ENCODE data around the gene ZNF415.
"Not testable (repeated sequence)": the region's sequence is repeated elsewhere in the genome, so short reads cannot be mapped to it uniquely, and the experiment has no call there.

Gene ZNF415

DNA sequence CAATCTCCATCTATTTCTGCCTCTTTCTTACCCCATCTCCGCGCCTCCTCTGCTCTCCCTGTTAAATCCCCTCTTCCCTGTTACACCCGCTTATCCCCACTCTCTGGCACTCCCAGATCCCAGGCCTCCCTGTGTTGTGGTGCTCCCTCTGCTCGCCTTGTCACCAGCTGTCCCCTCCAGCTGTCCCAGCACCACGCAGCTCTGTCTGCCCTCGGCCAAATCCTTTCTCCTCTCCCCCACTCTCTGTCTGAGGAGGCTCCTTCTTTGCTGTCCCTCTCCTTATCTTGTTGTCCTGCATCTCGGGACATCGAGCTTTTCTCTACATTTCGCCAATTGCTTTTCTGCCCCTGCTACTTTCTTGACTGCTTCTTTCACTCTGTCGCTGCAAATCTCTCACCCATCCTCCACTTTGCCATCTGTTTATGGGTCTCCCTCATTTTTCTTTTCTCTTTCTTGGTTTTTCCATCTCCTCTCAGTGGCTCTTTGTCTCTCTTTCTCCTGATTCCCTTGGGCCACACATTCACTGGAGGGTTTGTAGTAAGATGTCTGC is 30.4 kb downstream of the ZNF415 start:
- DNase-seq = no peak

DNA sequence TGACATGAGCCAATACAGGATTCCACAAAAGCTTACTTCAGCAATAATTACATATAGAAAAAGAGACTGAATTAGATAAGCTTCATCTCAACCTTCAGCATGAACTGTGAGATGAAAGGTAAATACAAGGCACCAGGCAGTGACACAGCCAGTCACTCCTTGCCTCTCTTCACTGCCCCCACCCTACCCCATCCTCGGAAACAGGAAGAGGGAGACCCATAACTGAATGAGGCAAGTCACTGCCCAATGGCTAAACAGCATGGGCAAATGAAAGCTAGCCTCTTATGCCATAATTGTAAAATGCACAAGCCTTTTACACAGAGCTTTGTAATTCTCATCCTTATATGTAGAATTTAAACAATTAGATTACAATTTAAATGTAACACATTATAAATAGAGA is 31.2 kb downstream of the ZNF415 start:
- no peak for DNase-seq

DNA sequence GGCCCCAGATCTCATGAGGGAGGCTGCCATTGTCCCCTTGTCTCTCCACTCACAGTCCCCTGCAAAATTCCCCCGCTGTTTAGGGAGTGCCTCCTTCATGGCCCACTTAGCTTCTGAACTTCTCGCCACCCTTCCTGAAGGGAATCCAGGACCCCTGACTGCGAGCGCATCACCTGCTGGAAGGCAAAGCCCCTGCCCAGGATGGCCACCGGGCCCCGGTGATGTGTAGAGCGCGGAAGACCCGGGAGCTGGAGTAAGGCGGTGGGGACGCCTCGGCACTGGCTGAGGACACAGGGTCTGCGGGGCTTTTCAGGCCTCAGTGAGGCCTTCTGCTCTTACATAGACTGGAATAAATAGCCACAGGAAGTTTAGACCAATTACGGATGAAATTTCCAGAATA is 34.1 kb downstream of the ZNF415 start:
- DNase-seq = not testable (repeated sequence)

DNA sequence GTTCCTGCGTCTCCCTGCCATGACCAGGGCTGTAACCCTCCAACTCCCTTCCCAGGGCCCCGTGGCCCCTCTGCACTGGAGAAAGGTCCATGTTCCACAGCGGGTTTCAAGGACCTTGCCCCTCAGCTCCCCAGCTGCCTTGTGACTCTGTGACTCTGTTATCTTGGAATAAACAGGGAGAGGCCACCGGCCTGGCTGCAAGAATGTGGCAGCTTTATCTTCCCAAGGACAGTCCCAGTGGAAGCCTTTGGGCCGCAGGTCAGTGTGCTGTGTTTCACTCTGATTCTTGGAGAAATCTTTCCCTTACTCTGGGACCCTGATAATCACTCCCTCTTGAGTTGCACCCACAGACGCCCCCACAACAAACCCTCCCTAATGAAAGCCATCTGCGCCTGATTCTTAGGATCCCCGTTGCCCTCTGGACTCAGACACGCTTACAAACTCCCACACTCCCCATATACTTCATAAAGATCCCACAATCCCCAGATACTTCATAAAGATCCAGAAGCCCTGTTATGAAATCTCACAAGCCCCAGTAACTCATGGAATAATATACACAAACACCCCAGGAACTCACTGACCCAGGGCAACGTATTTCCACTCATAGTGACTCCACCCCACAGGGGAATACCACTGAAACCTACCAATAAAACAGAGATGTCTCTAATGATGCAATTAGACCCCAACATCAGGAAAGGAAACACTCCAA is 35.6 kb downstream of the ZNF415 start:
- DNase-seq = not testable (repeated sequence)

DNA sequence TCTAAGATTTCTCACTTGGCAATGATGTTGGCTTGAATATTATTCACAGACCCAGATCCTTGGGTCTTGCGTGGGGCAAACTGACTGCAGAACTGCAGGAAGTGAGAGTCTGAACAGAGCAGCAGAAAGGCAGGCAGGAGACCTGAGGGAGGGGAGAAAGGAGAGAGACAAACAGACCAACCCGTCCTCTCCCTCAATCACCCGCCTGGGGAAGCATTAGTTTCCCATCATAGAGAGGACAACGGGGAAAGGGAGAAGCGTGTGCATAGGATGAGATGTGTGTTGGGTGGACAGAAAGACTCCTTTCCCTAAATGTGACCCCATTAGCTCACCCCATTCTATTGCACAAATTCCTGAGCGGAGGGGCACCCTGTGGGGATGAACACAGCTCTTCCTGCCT is 36.1 kb downstream of the ZNF415 start:
- DNase-seq = not testable (repeated sequence)

DNA sequence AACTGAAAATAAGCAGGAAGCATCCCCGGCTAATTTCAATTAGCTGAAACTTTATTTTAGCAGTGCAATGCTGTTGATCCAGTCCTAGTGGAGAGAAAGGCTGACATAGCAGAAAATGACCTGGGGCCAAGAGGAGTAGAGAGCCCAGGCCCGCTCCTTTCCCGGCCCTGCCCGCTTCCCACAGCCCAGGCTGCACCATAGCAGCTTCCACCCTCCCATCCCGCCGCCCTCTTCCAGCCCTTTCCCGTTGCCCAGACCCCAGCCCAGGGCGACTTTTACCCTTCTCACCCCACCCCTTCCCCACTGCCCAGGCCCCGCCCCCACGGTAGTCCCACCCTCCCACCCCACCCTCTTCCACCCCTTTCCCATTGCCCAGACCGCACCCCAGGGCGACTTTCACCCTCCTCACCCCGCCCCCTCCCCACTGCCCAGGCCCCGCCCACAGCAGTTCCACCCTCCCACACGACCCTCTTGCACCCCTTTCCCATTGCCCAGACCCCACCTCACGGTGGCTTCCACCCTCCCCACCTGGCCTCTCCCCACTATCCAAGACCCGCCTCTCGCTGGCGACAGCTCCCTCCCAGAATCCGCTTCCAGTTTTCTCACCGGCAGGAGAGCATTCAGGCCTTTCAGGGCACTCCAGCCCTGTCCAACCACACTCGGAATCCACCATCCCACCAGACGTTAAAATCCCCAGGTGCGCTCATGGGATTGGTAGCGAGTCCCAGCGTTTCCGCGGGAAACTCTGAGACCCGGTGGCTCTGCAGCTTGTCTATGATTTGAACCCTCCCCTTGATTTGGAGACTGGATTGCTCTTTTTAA is 37.7 kb downstream of the ZNF415 start:
- DNase-seq = no peak

DNA sequence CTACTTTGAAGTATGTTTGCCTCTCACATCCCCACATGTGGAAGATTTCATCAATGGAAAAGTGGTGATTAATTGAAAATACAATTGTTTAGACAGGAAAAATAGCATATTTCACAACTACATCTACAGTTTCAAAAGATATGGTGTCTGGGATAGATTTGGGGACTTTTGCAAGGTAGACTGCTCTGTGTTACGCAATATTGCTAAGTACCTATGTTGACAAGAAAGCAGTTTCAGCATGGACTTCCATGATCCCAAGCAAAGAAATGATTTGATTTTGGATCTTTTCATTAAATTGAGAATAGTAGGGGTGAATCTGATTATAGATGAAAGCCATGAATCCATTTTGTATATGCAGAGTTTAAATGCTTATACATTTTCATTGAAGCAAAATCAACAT is 40.0 kb downstream of the ZNF415 start:
- DNase-seq = no peak

DNA sequence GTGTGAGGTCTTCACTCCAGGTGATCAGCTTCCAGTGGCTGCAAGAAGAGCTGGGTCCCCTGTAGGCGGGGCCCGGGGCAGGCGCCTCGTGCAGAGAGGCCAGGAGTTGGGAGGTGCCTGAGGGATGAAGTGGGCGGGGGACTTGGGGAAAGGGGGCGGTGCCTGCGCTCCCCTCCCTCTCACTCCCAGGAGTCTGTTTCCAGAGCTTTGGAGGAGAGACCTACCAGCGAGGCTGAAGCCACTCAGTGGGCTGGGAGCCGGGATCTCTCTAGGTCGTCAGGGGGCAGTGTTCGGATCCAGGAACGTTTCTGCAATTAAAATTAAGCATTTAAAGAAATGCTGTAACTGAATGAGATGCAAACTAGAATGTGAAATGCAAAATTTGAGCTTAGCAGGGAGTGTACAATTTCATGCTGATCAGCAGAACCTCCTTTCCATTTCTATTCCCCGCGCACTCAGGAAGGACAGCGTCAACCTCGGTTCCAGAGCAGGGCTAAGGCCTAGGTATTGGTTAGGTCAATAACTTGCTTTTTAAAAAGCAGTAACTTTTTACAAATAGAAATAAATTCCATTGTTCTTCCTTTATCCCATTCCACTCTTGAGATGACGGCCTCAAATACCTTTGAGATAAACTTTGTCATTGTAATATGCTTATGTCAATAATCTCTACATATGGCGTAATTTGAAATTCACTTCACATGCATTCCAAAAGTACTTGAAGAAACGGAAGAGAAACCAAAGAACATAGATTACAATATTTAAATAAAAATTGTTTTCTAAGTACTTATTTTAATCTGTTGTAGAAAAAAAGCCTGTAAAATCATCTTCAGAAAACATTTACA is 41.1 kb downstream of the ZNF415 start:
- no peak for DNase-seq

DNA sequence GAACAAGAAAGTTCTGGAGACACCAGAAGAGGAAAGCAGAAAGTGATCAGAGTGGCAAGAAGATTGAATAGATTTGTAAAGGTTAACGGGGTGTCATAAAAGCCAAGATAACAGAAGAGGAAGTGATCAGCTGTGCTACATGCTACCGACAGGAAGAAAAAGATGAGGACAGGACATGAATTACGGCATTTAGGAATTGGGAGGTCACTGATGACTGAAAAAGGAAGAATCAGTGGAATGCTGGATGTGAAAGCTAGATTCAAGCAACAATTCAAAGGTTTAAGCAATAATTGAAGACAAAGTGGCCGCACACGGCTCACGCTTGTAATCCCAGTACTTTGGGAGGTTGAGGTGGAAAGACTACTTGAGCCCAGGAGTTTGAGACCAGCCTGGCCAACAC is 44.6 kb downstream of the ZNF415 start:
- no peak for DNase-seq

DNA sequence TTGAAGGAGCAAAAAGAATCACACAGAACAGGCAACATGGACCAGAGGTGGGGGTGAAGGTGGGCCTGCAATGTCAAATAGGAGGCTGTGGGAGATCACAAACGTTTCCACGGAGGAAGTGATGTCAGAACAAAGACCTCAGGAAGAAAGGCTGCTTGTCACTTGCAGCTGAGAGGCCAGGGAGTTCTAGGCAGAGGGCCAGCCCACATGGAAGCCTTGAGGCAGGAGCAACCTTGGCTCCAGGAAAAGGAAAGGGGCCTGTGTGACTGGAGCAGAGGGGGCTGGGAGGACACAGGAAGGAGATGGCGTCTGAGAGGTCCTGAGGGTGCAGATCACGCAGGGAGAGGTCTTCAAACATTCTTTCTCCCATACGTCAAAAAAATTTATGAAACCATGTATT is 45.8 kb downstream of the ZNF415 start:
- no peak for DNase-seq

DNA sequence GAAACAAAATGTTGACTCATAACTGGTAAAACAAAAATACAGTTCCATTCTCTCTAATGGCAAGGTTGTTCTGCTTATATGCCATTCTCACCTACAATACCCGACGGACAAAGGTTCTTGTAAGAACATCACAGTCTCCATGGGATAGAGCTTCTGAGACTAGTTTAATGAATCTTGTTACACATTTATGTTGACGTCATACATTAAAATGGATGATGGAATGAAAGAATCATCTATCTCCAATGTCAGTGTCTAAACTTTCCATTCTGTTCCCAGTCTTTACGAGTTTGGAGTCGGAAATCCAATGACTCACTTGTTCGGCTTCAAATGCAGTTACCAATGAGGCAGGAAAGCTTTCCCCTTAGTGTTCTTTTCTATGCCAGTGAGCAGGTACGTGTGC is 47.2 kb downstream of the ZNF415 start:
- no peak for DNase-seq

DNA sequence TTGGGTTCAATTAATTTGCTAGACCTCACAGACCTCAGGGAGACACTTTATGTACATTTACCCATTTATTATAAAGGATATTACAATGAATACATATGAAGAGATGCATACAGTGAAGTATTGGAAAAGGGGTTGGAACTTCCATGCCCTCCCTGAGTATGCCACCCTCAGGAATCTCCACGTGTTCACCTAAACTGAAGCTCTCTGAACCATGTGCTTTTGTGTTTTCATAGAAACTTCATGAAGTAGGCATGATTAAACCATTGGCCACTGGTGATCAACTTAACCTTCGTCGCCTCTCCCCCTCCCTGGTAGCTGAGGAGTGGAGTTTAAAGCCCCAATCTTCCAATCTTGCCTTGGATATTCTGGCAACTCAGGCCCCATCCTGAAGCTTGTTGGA is 49.8 kb downstream of the ZNF415 start:
- no peak for DNase-seq

DNA sequence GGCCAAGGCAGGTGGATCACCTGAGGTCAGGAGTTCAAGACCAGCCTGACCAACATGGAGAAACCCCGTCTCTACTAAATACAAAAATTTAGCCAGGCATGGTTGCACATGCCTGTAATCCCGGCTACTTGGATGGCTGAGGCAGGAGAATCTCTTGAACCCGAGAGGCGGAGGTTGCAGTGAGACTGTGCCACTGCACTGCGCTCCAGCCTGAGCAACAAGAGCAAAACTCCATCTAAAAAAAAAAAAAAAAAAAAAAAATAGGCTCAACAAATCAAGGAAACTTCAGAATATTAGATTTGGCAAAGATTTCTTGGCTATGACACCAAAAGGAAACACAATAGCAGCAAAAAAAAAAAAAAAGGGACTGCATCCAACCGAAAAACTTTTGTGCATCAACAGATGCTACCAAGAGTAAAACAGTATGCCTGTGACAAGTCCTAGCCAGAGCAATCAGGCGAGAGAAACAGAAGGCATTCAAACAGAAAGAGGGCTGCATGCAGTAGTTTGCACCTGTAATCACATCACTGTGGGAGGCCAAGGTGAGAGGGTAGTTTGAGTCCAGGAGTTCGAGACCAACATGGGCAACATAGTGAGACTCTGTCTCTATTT is 53.3 kb downstream of the ZNF415 start:
- DNase-seq = no peak

DNA sequence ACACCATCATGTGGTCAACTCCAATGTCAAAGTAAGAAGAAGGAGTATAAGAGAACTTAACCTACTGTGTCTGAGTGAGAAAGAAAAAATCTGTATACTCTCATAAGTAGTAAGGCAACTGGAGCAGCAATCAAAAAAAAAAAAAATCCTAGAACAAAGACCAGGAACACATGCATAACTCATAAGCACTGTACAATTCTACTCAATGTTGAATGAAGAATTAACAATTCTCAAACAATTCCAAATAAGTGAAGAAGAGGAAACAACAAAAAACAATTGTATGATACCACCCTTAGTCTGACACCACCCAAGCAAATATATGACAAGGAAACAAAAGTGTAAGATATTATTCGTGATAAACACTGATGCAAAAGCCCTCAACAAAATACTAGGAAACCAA is 54.0 kb downstream of the ZNF415 start:
- no peak for DNase-seq

DNA sequence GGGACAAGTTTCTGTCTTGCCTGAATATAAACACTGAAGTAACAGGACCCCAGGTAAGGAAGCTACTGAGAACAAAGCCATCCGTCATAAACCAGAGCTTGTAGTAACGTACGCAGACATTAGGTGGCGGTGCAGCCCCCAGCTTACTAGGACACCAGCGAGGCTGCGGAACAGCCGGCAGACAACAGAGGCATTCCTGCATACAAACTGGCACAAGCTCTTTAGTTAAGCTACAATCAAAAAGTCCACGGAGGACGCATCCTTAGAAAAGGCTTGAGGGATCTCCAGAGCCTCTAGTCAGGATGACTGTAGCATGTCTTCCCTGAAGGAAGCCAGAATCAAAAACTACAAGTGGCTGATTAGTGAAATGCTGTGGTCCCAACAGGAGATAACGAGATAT is 55.7 kb downstream of the ZNF415 start:
- DNase-seq = no peak

DNA sequence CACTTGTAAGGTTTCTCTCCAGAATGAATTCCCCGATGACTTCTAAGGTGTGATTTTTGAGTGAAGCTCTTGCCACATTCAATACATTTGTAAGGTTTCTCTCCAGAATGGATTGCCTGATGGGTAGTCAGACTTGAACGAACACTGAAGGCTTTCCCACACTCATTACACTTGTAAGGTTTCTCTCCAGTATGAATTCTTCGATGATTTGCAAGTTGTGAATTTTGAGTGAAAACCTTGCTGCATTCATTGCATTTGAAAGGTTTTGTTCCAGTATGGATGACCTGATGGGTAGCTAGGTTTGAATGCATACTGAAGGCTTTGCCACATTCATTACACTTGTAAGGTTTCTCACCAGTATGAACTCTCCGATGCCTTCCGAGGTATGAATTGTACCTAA is 63.9 kb downstream of the ZNF415 start:
- no peak for DNase-seq

DNA sequence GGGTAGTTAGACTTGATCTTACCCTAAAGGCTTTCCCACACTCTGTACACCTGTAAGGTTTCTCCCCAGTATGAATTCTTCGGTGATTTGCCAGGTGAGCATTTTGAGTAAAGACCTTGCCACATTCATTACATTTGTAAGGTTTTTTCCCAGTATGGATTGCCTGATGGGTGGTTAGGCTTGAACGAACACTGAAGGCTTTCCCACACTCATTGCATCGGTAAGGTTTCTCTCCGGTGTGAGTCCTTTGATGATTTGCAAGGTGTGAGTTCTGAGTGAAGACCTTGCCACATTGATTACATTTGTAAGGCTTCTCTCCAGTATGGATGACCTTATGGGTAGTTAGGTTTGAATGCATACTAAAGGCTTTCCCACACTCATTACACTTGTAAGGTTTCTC is 64.5 kb downstream of the ZNF415 start:
- DNase-seq = no peak

DNA sequence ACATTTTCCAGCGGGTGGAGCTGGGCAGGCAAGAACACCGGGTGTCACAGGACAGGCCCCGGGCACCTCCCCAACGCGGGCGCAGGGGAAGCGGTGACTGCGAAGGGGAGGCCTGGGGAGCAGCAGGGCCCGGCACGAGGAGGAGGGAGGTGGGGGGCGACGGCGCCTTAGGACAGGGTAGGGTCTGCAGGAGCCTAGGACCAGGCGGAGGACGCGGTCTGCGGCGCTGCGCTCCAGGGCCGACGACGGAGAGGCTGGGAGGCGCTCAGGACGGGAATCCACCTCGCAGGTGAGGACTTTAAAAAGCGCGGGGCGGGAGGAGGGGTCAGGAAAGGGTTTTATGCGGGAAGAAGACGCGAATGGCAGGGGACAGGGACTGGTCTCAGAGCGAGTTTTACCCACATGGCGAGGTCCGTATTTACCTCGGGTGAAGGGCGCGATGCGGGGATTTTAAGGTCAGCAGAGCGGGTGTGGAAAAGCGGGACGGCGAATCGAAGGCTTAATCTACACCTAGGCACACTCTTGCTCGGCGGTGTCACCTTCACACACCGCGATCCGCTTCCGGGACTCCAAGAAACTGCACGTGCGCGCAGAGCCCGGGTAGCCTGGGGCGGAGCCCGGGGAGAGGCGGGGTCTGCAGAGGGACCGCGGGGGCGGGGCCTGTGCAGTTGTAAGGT is 74.7 kb downstream of the ZNF415 start:
- no peak for DNase-seq
